DOHH2 (cell line): ENCODE results near the gene CNGA4.

Source experiments
- CTCF ChIP-seq: fragments of 200-600 bp; sonication (generic); IDR thresholded peaks from one replicate; pipeline ENCODE4 v1.5.1; 2014; ENCODE audit warnings: antibody characterized with exemption, mild to moderate bottlenecking, low read depth, low read length; ENCODE audit not compliant: poor library complexity, severe bottlenecking
- EZH2phosphoT487 ChIP-seq: fragments of 200-600 bp; sonication (generic); IDR thresholded peaks from 2 replicates; pipeline ENCODE4 v1.6.1; 2017; ENCODE audit warnings: borderline replicate concordance, mild to moderate bottlenecking, antibody characterized with exemption, low read length, moderate library complexity, mixed read lengths

- TF ChIP-seq CTCF (no peak), EZH2phosphoT487 (no peak)
Measured at GRCh38 chr11:6253197-6253596, 14.3 kb downstream of the CNGA4 start.
